HL-60 (cell line): ENCODE measurements around the gene MSRB3.

Source experiments
- CTCF ChIP-seq: IDR thresholded peaks from one replicate; pipeline ENCODE4 v1.5.1; 2011; ENCODE audit warnings: low read length, control low read depth, inconsistent platforms; ENCODE audit not compliant: insufficient read depth
- POLR2AphosphoS5 ChIP-seq: IDR thresholded peaks from 2 replicates; pipeline ENCODE4 v1.6.1; 2012; ENCODE audit warnings: low read depth
- SPI1 ChIP-seq: IDR thresholded peaks from 2 replicates; pipeline ENCODE4 v1.6.1; 2012; ENCODE audit warnings: low read depth, mild to moderate bottlenecking, borderline replicate concordance
- TF ChIP-seq, protein P1 (sequence below): IDR thresholded peaks from 2 replicates; pipeline ENCODE4 v1.6.1; 2012; ENCODE audit warnings: low read depth; ENCODE audit not compliant: insufficient replicate concordance

- TF ChIP-seq, protein P1, sequence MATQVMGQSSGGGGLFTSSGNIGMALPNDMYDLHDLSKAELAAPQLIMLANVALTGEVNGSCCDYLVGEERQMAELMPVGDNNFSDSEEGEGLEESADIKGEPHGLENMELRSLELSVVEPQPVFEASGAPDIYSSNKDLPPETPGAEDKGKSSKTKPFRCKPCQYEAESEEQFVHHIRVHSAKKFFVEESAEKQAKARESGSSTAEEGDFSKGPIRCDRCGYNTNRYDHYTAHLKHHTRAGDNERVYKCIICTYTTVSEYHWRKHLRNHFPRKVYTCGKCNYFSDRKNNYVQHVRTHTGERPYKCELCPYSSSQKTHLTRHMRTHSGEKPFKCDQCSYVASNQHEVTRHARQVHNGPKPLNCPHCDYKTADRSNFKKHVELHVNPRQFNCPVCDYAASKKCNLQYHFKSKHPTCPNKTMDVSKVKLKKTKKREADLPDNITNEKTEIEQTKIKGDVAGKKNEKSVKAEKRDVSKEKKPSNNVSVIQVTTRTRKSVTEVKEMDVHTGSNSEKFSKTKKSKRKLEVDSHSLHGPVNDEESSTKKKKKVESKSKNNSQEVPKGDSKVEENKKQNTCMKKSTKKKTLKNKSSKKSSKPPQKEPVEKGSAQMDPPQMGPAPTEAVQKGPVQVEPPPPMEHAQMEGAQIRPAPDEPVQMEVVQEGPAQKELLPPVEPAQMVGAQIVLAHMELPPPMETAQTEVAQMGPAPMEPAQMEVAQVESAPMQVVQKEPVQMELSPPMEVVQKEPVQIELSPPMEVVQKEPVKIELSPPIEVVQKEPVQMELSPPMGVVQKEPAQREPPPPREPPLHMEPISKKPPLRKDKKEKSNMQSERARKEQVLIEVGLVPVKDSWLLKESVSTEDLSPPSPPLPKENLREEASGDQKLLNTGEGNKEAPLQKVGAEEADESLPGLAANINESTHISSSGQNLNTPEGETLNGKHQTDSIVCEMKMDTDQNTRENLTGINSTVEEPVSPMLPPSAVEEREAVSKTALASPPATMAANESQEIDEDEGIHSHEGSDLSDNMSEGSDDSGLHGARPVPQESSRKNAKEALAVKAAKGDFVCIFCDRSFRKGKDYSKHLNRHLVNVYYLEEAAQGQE: no peak
- TF ChIP-seq CTCF (no peak), POLR2AphosphoS5 (no peak), SPI1 (no peak)
Measured at GRCh38 chr12:65420941-65421340, 142.5 kb downstream of the MSRB3 start.
